Vagina (tissue), 2 donors: ENCODE measurements around the gene ZNHIT2. TPM values are rescaled to one million over a fixed set of nuclear protein-coding genes. Genes with fewer than 3 reads are reported as not detected.

Experiments used
- DNase-seq, 2 donors: peaks; one replicate each; pipeline ENCODE4 v3.0.0-alpha.2; 2017; ENCODE audit errors: extremely low spot score in 2 of 2
- H3K27ac ChIP-seq: fragments of 200-600 bp; sonication (generic); one replicate; pipeline ENCODE4 v1.5.1; 2019
- H3K27me3 ChIP-seq: fragments of 200-600 bp; sonication (generic); one replicate; pipeline ENCODE4 v1.5.1; 2019
- H3K36me3 ChIP-seq, 2 donors: fragments of 200-600 bp; sonication (generic); one replicate each; pipeline ENCODE4 v1.5.1; 2017 to 2019
- H3K4me1 ChIP-seq: fragments of 200-600 bp; sonication (generic); one replicate; pipeline ENCODE4 v1.5.1; 2019
- H3K4me3 ChIP-seq, 2 donors: fragments of 200-600 bp; sonication (generic); 1 replicate in 1 of 2; 2 replicates in 1 of 2; pipeline ENCODE4 v1.5.1; 2016 to 2019
- H3K9me3 ChIP-seq: fragments of 200-600 bp; sonication (generic); one replicate; pipeline ENCODE4 v1.5.1; 2019
- CTCF ChIP-seq, 3 experiments: fragments of 450-650 bp in 2 of 3; fragments of 200-600 bp in 1 of 3; sonication (generic) in 1 of 3; IDR thresholded peaks; one replicate each; pipeline ENCODE4 v1.5.1; 2017 to 2019; ENCODE audit warnings: antibody characterized with exemption in 3 of 3, mild to moderate bottlenecking in 2 of 3, moderate library complexity in 2 of 3
- POLR2A ChIP-seq, 2 donors: fragments of 450-650 bp; IDR thresholded peaks; one replicate each; pipeline ENCODE4 v1.6.1; 2017; ENCODE audit warnings: antibody characterized with exemption in 2 of 2, mild to moderate bottlenecking in 2 of 2, moderate library complexity in 2 of 2
- POLR2AphosphoS5 ChIP-seq, 2 donors: sonication (generic); formaldehyde crosslinking; IDR thresholded peaks; one replicate each; pipeline ENCODE4 v1.9.0; 2017; ENCODE audit warnings: antibody characterized with exemption in 2 of 2, mild to moderate bottlenecking in 2 of 2, low read depth in 1 of 2; ENCODE audit not compliant: insufficient read depth in 1 of 2
- intact Hi-C: fragments of 100-400 bp; cut with DNase I; formaldehyde crosslinking; loops from one replicate; pipeline ENCODE4 v1.15.1; 2023
- total RNA-seq: library from RNA; depleted of rRNA; stranded (reverse); fragments of >200 nt; gene quantifications from one replicate; pipeline ENCODE4 v1.2.3, GENCODE V29; 2016

The ZNHIT2 gene
- total RNA-seq, 1 donor from 2014 or later, result 15.7 TPM

GRCh38 chr11:65083834-65084597 lies 33.5 kb downstream of the ZNHIT2 start, which contains the start of the genes CDCA5 and ZFPL1:
Gene CDCA5, minus strand, starts transcription at chr11:65084040. Its CDS starts 62 bp downstream, at chr11:65083978.
Gene ZFPL1, plus strand, starts transcription at chr11:65084222. Its CDS starts 477 bp downstream, at chr11:65084699.
- peak within 1 kb of the TSS; percentile 87 for H3K27ac ChIP-seq
- intact Hi-C loops, result no loop called here
- peak; percentile 94 to 99 for DNase-seq
- H3K27me3 ChIP-seq, result no peaks in the 10 kb centered on the region
- no peaks in the 10 kb centered on the region for H3K9me3 ChIP-seq
- peaks cover 0 to 17% of the 10 kb centered on the region in 2 donors for H3K36me3 ChIP-seq
- peak; percentile 94 to 100 for TF ChIP-seq POLR2AphosphoS5 (IDR thresholded peaks at IDR 0.05; ENCODE audit: insufficient read depth in 1 of 2, low read depth in 1 of 2)
- TF ChIP-seq CTCF (IDR thresholded peaks at IDR 0.05), result peak in 2 of 3 experiments; percentile 16 to 42
- no peak for TF ChIP-seq POLR2A (IDR thresholded peaks at IDR 0.05)
- H3K4me3 ChIP-seq, result peak within 1 kb of the TSS; percentile 59 to 77
- peaks cover 18% of the 10 kb centered on the region for H3K4me1 ChIP-seq

- Histone ChIP-seq H3K4me3 (peak overlapping the region; percentile 59 to 77), H3K4me1 (peaks cover 18% of the 10 kb centered on the region), H3K36me3 (peaks cover 0 to 17% of the 10 kb centered on the region in 2 donors), H3K27ac (peak overlapping the region; percentile 87), H3K9me3 (no peaks in the 10 kb centered on the region), H3K27me3 (no peaks in the 10 kb centered on the region)
- intact Hi-C loops, result no loop called here
- no peak for TF ChIP-seq POLR2AphosphoS5 (IDR thresholded peaks at IDR 0.05; ENCODE audit: insufficient read depth in 1 of 2, low read depth in 1 of 2)
- no peak for TF ChIP-seq POLR2A (IDR thresholded peaks at IDR 0.05)
- no peak for TF ChIP-seq CTCF (IDR thresholded peaks at IDR 0.05)
- no peak for DNase-seq
Observed at GRCh38 chr11:65083134-65083833, 34.2 kb downstream of the ZNHIT2 start.

GRCh38 chr11:65078786-65079342 lies 38.6 kb downstream of the ZNHIT2 start:
- Histone ChIP-seq H3K36me3 (no peaks in the 10 kb centered on the region), H3K27me3 (no peaks in the 10 kb centered on the region), H3K4me1 (peaks cover 6% of the 10 kb centered on the region), H3K9me3 (no peaks in the 10 kb centered on the region), H3K4me3 (no peak overlapping the region), H3K27ac (no peak overlapping the region)
- intact Hi-C loops, result no loop called here
- DNase-seq, result no peak
- TF ChIP-seq POLR2A (IDR thresholded peaks at IDR 0.05) (no peak), CTCF (IDR thresholded peaks at IDR 0.05) (no peak), POLR2AphosphoS5 (IDR thresholded peaks at IDR 0.05; ENCODE audit: insufficient read depth in 1 of 2, low read depth in 1 of 2) (no peak)

- TF ChIP-seq POLR2A (IDR thresholded peaks at IDR 0.05), result no peak
- no peak for TF ChIP-seq POLR2AphosphoS5 (IDR thresholded peaks at IDR 0.05; ENCODE audit: insufficient read depth in 1 of 2, low read depth in 1 of 2)
- peak in 1 of 3 experiments; percentile 36 for TF ChIP-seq CTCF (IDR thresholded peaks at IDR 0.05)
- Histone ChIP-seq H3K9me3 (no peaks in the 10 kb centered on the region), H3K36me3 (no peaks in the 10 kb centered on the region), H3K4me3 (no peak overlapping the region), H3K27me3 (no peaks in the 10 kb centered on the region), H3K4me1 (peaks cover under 1% of the 10 kb centered on the region), H3K27ac (no peak overlapping the region)
- DNase-seq, result no peak
- intact Hi-C loops, result no loop called here
Observed at GRCh38 chr11:65078151-65078550, 39.4 kb downstream of the ZNHIT2 start.
